Right lobe of liver (tissue), 6 donors: ENCODE data around the gene ST3GAL2. TPM values are rescaled to one million over a fixed set of nuclear protein-coding genes. Genes with fewer than 3 reads are reported as not detected.
A peak's percentile ranks its signal among the peaks of the same experiment; 100 is the strongest.

ENCODE experiments used
- ATAC-seq, 4 donors: fragments of 200-7000 bp; cut with Tn5 transposase; one replicate each; pipeline ENCODE4 v1.9.1; 2020; ENCODE audit warnings: mild to moderate bottlenecking in 4 of 4, moderate library complexity in 4 of 4
- DNase-seq, 3 donors: peaks; one replicate each; pipeline ENCODE4 v3.0.0-alpha.2; 2020
- H3K27ac ChIP-seq, 3 donors: fragments of 200-600 bp; one replicate each; pipeline ENCODE4 v1.8.0; 2022
- H3K27me3 ChIP-seq, 2 donors: fragments of 200-600 bp; one replicate each; pipeline ENCODE4 v1.8.0; 2022
- H3K36me3 ChIP-seq, 4 donors: fragments of 200-600 bp; sonication (generic) in 1 of 4; one replicate each; pipeline versions ENCODE4 v1.5.1 to v1.8.0; 2017 to 2022; ENCODE audit warnings: control low read depth in 1 of 4
- H3K4me1 ChIP-seq, 4 donors: fragments of 200-600 bp; sonication (generic) in 1 of 4; one replicate each; pipeline versions ENCODE4 v1.5.1 to v1.8.0; 2017 to 2022; ENCODE audit warnings: control low read depth in 1 of 4
- H3K4me3 ChIP-seq, 3 donors: fragments of 200-600 bp; one replicate each; pipeline ENCODE4 v1.8.0; 2022
- H3K9me3 ChIP-seq, 4 donors: fragments of 200-600 bp; sonication (generic) in 1 of 4; one replicate each; pipeline versions ENCODE4 v1.5.1 to v1.8.0; 2017 to 2022; ENCODE audit warnings: control low read depth in 1 of 4
- CTCF ChIP-seq, 4 donors: fragments of 200-600 bp in 3 of 4; fragments of 450-650 bp in 1 of 4; IDR thresholded peaks; one replicate each; pipeline versions ENCODE4 v1.5.1 to v1.8.0; 2016 to 2022; ENCODE audit warnings: antibody characterized with exemption in 4 of 4, mild to moderate bottlenecking in 2 of 4
- POLR2A ChIP-seq: fragments of 450-650 bp; IDR thresholded peaks from one replicate; pipeline ENCODE4 v1.6.1; 2017; ENCODE audit warnings: antibody characterized with exemption, mild to moderate bottlenecking
- WGBS: methylation state at CpG from one replicate; pipeline ENCODE4 v1.1.6; 2018; ENCODE audit warnings: low coverage, low lambda C conversion rate; ENCODE audit not compliant: insufficient coverage; ENCODE audit errors: missing lambda C conversion rate; 5-methylcytosine and 5-hydroxymethylcytosine counted together
- intact Hi-C, 2 donors: fragments of 100-400 bp; cut with DNase I; formaldehyde crosslinking; loops; one replicate each; pipeline versions ENCODE4 v1.11.2 to v1.14.1; 2022
- total RNA-seq, 6 experiments: library from RNA; depleted of rRNA in 2 of 6; stranded (reverse); fragments of >200 nt in 2 of 6; fragmentation: NEBNext Ultra II Directional in 3 of 6; extraction: Animal tissue kit (Norgen Biotek cat#: 25700) in 3 of 6; gene quantifications; one replicate each; pipeline versions ENCODE4 v1.1.0 to v1.2.4, GENCODE V29; 2016 to 2023
- donor health status: DM: no; HTN: yes; CAD: no.
- donor health status: DM: no; HTN: no; CAD: no.
- donor health status: DM: no; HTN: no; CAD: no.
- donor health status: DM: no; HTN: yes; CAD: no.
- donor health status: DM: no; HTN: yes; CAD: no.

Gene ST3GAL2
- total RNA-seq, 6 experiments from 2014 or later: 10.4 to 16.7 (median 14.5) TPM

- ATAC-seq (no peak), DNase-seq (no peak)
- intact Hi-C loops: no loop called here
- Histone ChIP-seq H3K4me1 (no peaks in the 10 kb centered on the region), H3K4me3 (no peak overlapping the region), H3K9me3 (no peaks in the 10 kb centered on the region), H3K27ac (no peak overlapping the region), H3K36me3 (peaks cover 0 to 63% (median 16%) of the 10 kb centered on the region in 4 donors), H3K27me3 (no peaks in the 10 kb centered on the region)
- WGBS: 100% methylated on average over 4 of the region's 7 CpGs
- TF ChIP-seq CTCF (IDR thresholded peaks at IDR 0.05) (no peak), POLR2A (no peak)
These were observed 43.1 kb upstream of the ST3GAL2 start for GRCh38 chr16:70481929-70482536.

GRCh38 chr16:70480127-70481105 lies 41.5 kb upstream of the ST3GAL2 start:
- H3K27ac ChIP-seq: no peak overlapping the region
- ATAC-seq: no peak
- H3K4me1 ChIP-seq: no peaks in the 10 kb centered on the region
- TF ChIP-seq CTCF (IDR thresholded peaks at IDR 0.05) (no peak), POLR2A (no peak)
- H3K4me3 ChIP-seq: no peak overlapping the region
- H3K36me3 ChIP-seq: peaks cover 0 to 57% (median 15%) of the 10 kb centered on the region in 4 donors
- DNase-seq: peak in 1 of 3 donors; percentile 45
- WGBS: 80% methylated on average over 1 of the region's 17 CpGs
- intact Hi-C loops: no loop called here
- no peaks in the 10 kb centered on the region for H3K27me3 ChIP-seq
- no peaks in the 10 kb centered on the region for H3K9me3 ChIP-seq

- intact Hi-C loops: no loop called here
- H3K36me3 ChIP-seq: peaks cover 0 to 53% (median 13%) of the 10 kb centered on the region in 4 donors
- H3K27ac ChIP-seq: no peak overlapping the region
- ATAC-seq (peak in 2 of 4 donors; percentile 16 to 28), DNase-seq (peak in 1 of 3 donors; percentile 40)
- H3K4me1 ChIP-seq: no peaks in the 10 kb centered on the region
- no peaks in the 10 kb centered on the region for H3K9me3 ChIP-seq
- WGBS: 40% methylated on average over 1 of the region's 10 CpGs
- H3K27me3 ChIP-seq: no peaks in the 10 kb centered on the region
- TF ChIP-seq CTCF (IDR thresholded peaks at IDR 0.05) (no peak), POLR2A (no peak)
- no peak overlapping the region for H3K4me3 ChIP-seq
These were observed 40.0 kb upstream of the ST3GAL2 start for GRCh38 chr16:70478912-70479341.

- H3K27me3 ChIP-seq: no peaks in the 10 kb centered on the region
- WGBS: no CpG with 5 or more reads among the region's 8 CpGs
- DNase-seq: peak in 1 of 3 donors; percentile 44
- no peak overlapping the region for H3K27ac ChIP-seq
- intact Hi-C loops: no loop called here
- no peaks in the 10 kb centered on the region for H3K9me3 ChIP-seq
- no peak overlapping the region for H3K4me3 ChIP-seq
- ATAC-seq: no peak
- H3K36me3 ChIP-seq: peaks cover 0 to 52% (median 10%) of the 10 kb centered on the region in 4 donors
- TF ChIP-seq CTCF (IDR thresholded peaks at IDR 0.05) (no peak), POLR2A (no peak)
- H3K4me1 ChIP-seq: no peaks in the 10 kb centered on the region
These were observed 39.3 kb upstream of the ST3GAL2 start for GRCh38 chr16:70478169-70478568.
